Psoas muscle (tissue), 8 donors: ENCODE measurements around the gene FAM168B. TPM values are rescaled to one million over a fixed set of nuclear protein-coding genes. Genes with fewer than 3 reads are reported as not detected.

Experiments
- ATAC-seq, 4 donors: fragments of 200-7000 bp; cut with Tn5 transposase; one replicate each; pipeline ENCODE4 v1.9.1; 2020; ENCODE audit warnings: moderate library complexity in 3 of 4, mild to moderate bottlenecking in 2 of 4
- DNase-seq, 2 donors: peaks; one replicate each; pipeline ENCODE4 v3.0.0-alpha.2; 2020
- H3K27ac ChIP-seq: fragments of 200-600 bp; one replicate; pipeline ENCODE4 v1.8.0; 2022
- H3K27me3 ChIP-seq, 3 donors: fragments of 200-600 bp in 1 of 3; one replicate each; pipeline versions ENCODE4 v1.6.1 to v1.8.0; 2013 to 2022; ENCODE audit warnings: low read length in 2 of 3, mild to moderate bottlenecking in 2 of 3, moderate library complexity in 1 of 3; ENCODE audit not compliant: insufficient read depth in 3 of 3
- H3K36me3 ChIP-seq, 2 donors: fragments of 200-600 bp in 1 of 2; one replicate each; pipeline versions ENCODE4 v1.6.1 to v1.8.0; 2013 to 2022; ENCODE audit warnings: low read depth in 1 of 2, mild to moderate bottlenecking in 1 of 2, moderate library complexity in 1 of 2; ENCODE audit not compliant: insufficient read depth in 1 of 2
- H3K4me1 ChIP-seq: fragments of 200-600 bp; one replicate; pipeline ENCODE4 v1.8.0; 2022
- H3K4me3 ChIP-seq: fragments of 200-600 bp; one replicate; pipeline ENCODE4 v1.8.0; 2022; ENCODE audit warnings: mild to moderate bottlenecking
- H3K9me3 ChIP-seq: fragments of 200-600 bp; one replicate; pipeline ENCODE4 v1.8.0; 2022
- WGBS, 3 donors: extraction: QIAGEN DNeasy Blood & Tissue Kit; methylation state at CpG; one replicate each; pipeline versions ENCODE4 v1.1.6 to v1.1.7; 2013; 5-methylcytosine and 5-hydroxymethylcytosine counted together
- intact Hi-C, 2 donors: fragments of 100-400 bp; cut with DNase I; formaldehyde crosslinking; loops; one replicate each; pipeline versions ENCODE4 v1.11.0 to v1.14.2; 2022
- polyA plus RNA-seq, 3 donors: library from polyadenylated mRNA; stranded (reverse); fragments of 200-250 nt; gene quantifications; one replicate each; pipeline ENCODE4 v1.2.3, GENCODE V29; 2013
- total RNA-seq, 4 donors: library from RNA; stranded (reverse); fragmentation: NEBNext Ultra II Directional in 2 of 4; extraction: Animal tissue kit (Norgen Biotek cat#: 25700) in 2 of 4; gene quantifications; one replicate each; pipeline versions ENCODE4 v1.2.1 to v1.2.4, GENCODE V29; 2021 to 2023
- TF ChIP-seq, protein P1 (sequence below): fragments of 200-600 bp; IDR thresholded peaks from one replicate; pipeline ENCODE4 v1.8.0; 2022; ENCODE audit warnings: antibody characterized with exemption
- donor health status: healthy with polysubstance abuse.
- donor health status: DM: no; HTN: no; CAD: no; lungs with moderate emphysema.
- donor health status: Bipolar disorder and iron deficiency.
- donor health status: healthy.
- donor health status: DM: yes; HTN: yes; CAD: no.
- donor health status: DM: no; HTN: no; CAD: no.
- donor health status: DM: no; HTN: no; CAD: no.
- donor health status: DM: yes; HTN: yes; CAD: no.

Gene FAM168B
- total and polyA plus RNA-seq, 7 donors = 39.2 to 155 (median 98.8) TPM

DNA sequence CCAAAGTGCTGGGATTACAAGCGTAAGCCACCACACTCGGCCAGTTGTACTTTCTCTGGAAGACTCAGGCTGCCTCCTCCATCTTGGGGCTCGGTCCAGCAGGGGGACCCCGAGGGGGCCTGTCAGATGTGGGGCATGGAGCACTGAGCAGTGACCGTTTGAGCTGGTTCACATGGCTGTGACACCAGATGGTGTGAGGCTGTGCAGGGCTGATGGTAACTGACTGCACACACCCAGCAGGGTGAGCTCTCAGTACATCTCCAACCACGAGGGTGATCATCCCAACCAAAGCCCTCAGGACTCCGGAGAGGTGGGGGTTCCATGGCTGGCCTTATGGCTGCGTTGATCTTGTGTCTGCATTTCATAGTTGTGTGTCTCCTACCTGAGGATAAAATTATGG, 63.4 kb downstream of the FAM168B start:
- intact Hi-C loops = no loop called here
- H3K4me3 ChIP-seq = no peak overlapping the region
- TF ChIP-seq, protein P1, sequence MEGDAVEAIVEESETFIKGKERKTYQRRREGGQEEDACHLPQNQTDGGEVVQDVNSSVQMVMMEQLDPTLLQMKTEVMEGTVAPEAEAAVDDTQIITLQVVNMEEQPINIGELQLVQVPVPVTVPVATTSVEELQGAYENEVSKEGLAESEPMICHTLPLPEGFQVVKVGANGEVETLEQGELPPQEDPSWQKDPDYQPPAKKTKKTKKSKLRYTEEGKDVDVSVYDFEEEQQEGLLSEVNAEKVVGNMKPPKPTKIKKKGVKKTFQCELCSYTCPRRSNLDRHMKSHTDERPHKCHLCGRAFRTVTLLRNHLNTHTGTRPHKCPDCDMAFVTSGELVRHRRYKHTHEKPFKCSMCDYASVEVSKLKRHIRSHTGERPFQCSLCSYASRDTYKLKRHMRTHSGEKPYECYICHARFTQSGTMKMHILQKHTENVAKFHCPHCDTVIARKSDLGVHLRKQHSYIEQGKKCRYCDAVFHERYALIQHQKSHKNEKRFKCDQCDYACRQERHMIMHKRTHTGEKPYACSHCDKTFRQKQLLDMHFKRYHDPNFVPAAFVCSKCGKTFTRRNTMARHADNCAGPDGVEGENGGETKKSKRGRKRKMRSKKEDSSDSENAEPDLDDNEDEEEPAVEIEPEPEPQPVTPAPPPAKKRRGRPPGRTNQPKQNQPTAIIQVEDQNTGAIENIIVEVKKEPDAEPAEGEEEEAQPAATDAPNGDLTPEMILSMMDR = no peak
- no peaks in the 10 kb centered on the region for H3K9me3 ChIP-seq
- ATAC-seq (no peak), DNase-seq (no peak)
- 68 to 77% (median 71%) methylated on average over 8 of the region's 8 CpGs for WGBS, 3 donors
- H3K27me3 ChIP-seq = no peaks in the 10 kb centered on the region
- H3K4me1 ChIP-seq = no peaks in the 10 kb centered on the region
- H3K27ac ChIP-seq = no peak overlapping the region
- no peaks in the 10 kb centered on the region for H3K36me3 ChIP-seq

DNA sequence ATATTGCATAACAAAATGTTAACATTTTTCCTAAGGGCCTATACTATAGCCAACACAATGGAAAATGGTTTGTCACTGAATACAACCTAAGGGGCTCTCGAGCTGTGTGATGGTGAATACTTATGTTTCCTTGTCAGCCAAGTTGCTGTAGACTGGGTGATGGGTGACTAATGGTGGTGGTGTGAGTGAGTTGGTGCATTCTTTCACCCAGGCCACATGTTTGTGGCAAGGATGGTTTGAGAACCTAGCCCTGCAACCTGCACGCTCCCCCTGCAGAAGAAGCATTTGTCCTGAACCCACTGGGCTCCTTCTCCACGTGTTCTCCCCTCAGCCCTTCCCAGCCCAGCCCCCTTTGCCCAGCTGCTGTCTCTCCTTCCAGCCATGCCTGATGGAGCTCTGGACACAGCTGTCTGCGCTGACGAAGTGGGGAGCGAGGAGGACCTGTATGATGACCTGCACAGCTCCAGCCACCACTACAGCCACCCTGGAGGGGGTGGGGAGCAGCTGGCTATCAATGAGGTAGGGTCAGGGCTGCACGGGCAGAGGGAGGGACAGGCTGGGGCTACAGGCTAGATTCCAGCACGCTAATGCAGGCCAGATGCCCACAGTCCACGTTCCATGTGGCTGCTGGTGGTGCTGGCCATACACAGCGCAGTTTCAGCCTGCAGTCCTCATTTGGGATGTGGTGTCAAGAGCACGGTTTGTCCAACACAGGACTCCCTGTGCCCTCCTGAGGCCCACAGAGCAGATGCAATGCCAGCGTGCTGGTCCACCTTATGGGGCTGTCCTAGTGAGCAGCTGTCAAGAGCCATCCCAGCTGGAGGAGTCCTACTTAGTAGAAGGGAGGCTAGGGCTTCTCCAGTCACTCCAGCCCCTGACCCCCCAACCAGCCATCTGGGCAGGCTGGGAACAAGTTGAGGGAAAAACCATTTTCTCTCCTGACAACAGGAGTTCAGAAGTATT, 65.4 kb downstream of the FAM168B start:
- Histone ChIP-seq H3K27me3 (no peaks in the 10 kb centered on the region), H3K4me1 (no peaks in the 10 kb centered on the region), H3K36me3 (no peaks in the 10 kb centered on the region), H3K27ac (no peak overlapping the region), H3K4me3 (no peak overlapping the region), H3K9me3 (no peaks in the 10 kb centered on the region)
- TF ChIP-seq, protein P1 = no peak
- intact Hi-C loops = no loop called here
- 69 to 78% (median 74%) methylated on average over 12 of the region's 12 CpGs for WGBS, 3 donors
- no peak for DNase-seq
- no peak for ATAC-seq

DNA sequence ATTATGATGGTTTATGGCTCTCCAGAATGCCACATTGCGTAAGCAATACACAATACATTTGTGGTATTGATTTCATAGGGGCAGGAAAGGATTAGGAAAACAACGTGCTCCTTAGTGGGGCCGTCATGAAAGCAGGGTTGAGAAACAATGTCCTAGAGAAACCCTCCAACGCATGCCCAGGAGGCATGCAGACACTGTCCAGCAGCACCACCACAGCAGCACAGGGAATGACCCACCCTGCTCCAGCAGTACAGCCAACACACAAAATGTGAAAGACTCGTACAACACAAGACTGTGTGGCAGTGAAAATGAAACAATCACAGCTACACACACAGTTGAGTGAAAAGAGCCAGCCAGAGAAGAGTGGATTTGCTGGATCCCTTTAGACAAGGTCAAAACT, 66.3 kb downstream of the FAM168B start:
- no peaks in the 10 kb centered on the region for H3K27me3 ChIP-seq
- H3K9me3 ChIP-seq = no peaks in the 10 kb centered on the region
- H3K27ac ChIP-seq = no peak overlapping the region
- WGBS, 3 donors = 41 to 55% (median 54%) methylated on average over 5 of the region's 5 CpGs
- no peak for ATAC-seq
- TF ChIP-seq, protein P1 = no peak
- H3K4me3 ChIP-seq = no peak overlapping the region
- intact Hi-C loops = no loop called here
- DNase-seq = no peak
- H3K4me1 ChIP-seq = no peaks in the 10 kb centered on the region
- H3K36me3 ChIP-seq = no peaks in the 10 kb centered on the region

DNA sequence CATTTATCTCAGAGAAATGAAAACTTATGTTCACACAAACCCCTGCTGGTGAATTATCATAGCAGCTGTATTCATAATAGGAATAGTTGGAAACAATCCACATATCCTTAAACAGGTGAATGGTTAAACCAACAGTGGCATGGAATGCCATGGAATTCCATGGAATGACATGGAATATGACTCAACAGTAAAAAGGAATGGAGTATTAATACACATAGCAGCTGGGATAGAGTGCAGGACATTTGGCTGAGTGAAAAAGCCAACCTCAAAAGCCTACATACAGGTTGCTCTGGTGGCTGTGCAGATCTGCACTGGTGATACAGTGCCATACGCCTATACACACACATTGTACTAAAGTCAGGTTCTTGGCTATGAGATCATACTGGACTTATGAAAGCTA, 69.5 kb downstream of the FAM168B start:
- ATAC-seq = no peak
- DNase-seq = no peak
- no peaks in the 10 kb centered on the region for H3K36me3 ChIP-seq
- H3K4me1 ChIP-seq = no peaks in the 10 kb centered on the region
- WGBS, 3 donors = 84 to 100% (median 85%) methylated on average over 1 of the region's 1 CpG
- H3K27me3 ChIP-seq = no peaks in the 10 kb centered on the region
- no peak overlapping the region for H3K4me3 ChIP-seq
- TF ChIP-seq, protein P1 = no peak
- intact Hi-C loops = no loop called here
- no peak overlapping the region for H3K27ac ChIP-seq
- H3K9me3 ChIP-seq = no peaks in the 10 kb centered on the region
